NOMO-1 treated with dmso at 0.1 percent for 144 hours (cell line): ENCODE results near the gene BHLHA15.

Source experiments
- DNase-seq: peaks from one replicate; lab custom pipeline; 2025; ENCODE audit not compliant: unreplicated experiment; lab: John Stamatoyannopoulos, UW

Gene BHLHA15

DNA sequence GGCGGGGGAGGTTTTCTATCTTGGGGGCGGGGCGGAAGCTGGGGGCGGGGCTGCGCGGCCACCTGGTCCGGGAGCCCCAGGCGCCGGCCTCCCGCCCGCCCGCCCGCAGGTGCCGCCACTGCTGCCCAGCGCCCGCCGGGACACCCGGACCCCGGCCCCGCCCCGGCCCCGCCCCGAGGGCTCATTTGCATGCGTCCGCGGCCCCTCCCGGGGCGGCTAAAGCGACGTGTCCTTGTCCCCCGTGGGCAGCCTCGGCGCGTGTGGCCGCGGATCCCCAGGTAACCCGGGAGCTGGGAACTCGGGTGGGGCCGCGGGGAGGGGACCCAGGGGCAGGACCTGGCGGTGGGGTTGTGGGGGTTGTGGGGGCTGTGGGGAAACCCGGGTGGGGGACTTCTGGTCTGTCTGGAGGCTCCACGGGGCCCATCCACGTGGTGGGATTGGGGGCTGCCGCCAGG is at the start of gene BHLHA15:
Gene BHLHA15, plus strand, starts transcription at position 219 of the 455 bp plus-strand sequence. CDS start 871 bp downstream, outside the sequence.
- no peak for DNase-seq

DNA sequence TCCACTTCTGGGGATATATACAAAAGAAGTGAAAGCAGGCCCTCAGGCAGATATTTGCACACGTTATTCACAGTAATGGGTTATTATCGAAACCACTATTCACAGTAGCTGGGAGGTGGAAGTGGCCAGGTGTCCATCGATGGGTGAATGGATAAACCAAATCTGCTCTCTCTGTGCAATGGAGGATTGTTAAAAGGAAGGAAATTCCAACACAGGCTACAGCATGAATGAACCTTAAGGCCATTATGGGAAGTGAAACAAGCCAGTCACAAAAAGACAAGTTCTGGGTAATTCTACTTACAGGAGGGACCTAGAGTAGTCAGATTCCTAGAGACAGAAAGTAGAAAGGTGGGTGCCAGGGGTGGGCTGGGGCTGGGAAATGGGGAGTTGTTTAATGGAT is 48.5 kb upstream of the BHLHA15 start:
- DNase-seq, result peak; percentile 72

DNA sequence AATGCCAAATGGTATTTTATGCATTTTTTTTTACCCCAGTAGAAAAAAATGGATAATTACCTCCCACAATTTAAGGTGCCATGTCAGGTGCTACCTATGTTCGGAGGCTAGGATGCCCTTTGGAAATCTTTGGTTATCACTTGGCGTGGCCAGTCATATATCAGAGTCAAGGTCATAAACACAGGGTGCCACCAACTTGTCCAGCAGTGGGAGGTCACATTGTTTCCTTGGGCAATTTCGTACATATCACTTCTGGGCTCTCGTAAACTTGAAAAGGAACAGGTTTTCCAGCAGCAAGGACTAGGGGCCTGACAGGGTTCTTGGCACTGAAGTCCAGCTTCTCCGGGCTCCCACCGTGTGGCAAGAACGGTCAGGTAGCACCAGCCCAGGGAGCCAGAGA is 48.0 kb upstream of the BHLHA15 start:
- no peak for DNase-seq

DNA sequence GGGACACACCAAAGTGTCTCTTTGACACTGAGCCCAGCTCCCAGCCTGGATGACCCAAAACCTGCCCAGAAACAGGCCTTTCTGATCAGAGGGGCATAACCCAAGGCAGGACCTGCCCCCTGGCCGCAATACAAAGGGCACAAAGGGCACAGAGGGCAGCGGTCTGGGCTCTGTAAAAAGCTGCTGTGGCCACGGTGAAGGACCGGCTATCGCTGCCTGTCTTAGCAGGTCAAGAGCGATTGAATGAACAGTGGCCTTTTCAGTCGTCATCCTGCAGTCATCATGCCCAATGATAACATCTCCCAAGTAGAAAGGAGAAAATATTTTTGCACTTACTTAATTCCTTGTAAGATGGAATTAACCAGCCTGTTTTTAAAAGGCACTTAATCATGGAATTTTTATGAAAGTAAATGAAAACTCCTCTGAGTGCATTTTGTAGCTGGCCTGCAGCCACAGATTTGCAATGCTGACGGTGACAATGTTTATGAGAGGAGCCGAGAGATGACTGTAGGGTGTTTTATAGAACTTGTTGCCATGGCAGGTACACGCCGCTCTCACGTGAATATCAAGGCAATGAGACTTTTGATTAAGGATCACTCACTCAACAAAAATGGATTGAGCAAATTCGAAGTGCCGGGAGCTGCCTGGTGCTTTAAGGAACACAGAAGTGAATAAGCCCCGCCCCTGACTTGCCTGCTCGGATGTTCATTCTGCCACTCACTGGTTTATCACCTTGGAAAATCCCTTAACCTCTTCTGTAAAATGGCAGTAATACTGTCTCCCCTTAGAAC is 47.3 kb upstream of the BHLHA15 start:
- no peak for DNase-seq

DNA sequence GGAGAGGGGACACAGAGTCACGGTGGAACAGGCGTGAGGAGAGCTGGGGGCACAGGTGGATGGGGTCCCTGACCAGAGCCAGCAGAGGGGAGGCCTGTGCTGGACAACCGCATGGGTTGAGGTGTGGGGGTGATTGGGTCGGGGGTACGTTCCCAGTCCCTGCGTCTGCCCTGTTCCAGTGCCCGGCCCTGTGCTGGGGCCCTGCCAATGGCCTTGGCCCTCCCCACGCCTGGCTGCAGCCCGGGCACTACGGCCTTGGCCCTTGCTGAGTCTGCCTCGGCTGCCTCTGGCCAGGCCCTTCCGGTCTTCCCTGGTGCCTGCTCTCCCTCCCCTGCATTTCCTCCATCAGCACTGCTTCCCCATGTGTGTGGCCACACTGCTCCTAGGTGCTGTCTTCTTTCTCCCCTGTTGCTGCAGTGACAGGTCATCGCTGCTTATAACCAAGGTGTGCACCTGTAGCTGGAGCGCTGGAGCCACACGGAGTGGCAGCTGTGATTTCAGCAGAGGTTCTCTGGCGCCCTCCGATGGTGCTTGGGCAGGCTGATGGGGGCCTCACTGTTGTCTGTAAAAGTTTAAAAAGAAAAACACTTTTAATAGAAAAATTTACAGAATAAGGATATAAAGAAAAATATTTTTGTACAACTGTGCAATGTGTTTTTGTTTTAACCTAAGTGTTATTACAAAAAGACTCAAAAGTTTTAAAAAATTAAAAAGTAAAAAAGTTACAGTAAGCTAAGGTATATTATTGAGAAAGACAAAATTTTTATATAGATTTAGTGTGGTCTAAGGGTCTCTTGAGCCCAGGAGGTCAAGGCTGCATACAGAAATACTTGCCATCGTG is 45.2 kb upstream of the BHLHA15 start:
- DNase-seq, result no peak

DNA sequence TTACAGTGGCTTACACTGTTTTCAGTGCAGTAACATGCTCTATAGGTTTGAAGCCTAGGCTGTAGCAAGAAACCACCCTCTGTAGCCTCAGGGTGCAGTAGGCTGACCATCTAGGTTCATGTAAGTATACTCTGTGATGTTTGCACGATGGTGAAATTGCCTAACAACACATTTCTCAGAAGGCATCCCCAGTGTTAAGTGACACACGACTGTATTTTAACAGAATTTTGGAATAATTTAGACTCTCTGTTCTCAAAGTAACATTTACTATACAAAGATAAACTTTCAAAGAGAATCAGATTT is 44.6 kb upstream of the BHLHA15 start:
- DNase-seq, result no peak

DNA sequence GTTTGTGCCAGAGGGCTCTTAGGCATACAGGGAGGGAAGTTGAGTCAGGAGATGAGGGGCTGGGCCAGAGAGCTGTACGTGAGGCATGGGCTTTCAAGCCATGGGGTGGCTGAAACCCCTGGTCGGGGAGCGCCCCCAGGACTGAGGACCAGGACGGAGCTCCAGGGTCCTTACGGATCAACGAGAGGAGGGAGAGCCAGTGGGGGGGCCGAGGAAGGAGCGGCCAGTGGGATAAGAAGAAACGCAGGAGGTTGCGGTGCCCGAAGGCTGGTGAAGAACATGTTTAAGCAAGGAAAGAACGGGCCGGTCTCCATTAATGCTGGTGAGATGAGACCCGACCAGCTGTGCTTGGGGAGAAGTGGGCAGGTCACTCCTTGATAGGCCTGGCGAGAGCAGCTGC is 43.6 kb upstream of the BHLHA15 start:
- DNase-seq, result no peak

DNA sequence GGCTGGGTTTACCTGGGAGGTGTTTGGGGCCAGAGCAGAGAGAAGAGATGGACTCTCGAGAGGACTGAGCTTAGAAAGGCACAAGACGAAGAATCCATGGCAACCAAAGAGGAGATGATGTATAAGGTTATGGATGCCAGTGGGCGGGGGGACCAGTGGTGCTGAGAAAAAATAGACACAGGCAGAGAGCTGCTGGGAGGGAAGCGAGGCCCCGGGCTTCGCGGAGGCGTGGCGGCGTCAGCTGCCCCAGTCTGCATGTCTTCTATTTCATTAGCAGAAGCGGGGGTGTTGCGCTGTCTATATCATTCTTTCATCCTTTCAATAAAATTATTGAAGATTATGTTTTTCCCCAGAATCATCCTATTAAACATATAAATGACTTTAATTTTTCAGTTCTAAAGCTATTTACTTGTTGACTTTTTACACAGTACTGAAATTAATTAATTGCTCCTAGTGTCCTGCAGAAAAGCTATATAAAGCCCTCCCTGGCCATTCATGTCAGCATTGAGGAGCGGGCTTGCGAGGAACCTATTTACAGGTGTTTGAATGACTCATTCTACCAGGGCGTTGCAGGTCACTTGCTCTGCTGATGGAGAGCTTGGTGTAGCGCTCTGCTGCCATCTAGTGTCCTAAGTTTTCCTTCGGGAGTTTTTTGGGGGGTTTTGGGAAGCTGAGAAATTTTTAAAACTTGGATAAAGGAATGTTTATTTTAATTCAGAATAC is 42.9 kb upstream of the BHLHA15 start:
- DNase-seq, result peak; percentile 16

DNA sequence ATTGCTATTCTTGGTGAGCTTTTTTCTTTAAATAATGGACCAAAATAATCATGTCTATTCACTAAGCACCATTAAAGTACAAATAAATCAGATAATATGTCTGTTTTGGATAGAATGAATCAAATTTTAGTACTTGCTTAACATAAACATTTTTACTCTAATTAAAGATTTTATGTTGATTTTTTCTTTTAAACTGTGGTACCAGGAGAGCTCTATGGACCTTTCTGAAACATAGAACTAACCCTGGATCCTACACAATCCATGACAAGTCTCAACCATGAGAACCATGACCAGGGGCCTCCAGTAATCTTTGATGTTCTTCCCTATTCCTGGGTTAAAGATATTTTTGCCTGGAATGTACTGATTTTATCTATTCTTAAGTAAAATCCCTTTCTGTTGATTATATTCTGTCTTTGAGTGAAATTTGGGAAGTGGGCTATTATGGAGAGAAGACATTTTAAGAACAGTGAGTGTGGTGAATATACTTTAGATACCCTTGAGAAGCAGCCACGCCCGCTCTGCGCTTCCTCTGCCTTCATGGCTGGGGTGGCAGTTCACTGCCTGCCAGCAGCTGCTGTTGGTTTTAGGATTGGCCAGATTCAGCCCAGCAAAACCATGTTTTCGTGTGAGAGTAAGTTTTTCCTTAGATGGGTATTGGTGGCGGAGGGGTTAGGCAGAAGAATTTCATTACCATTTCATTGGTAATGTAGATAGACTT is 42.2 kb upstream of the BHLHA15 start:
- DNase-seq, result no peak

DNA sequence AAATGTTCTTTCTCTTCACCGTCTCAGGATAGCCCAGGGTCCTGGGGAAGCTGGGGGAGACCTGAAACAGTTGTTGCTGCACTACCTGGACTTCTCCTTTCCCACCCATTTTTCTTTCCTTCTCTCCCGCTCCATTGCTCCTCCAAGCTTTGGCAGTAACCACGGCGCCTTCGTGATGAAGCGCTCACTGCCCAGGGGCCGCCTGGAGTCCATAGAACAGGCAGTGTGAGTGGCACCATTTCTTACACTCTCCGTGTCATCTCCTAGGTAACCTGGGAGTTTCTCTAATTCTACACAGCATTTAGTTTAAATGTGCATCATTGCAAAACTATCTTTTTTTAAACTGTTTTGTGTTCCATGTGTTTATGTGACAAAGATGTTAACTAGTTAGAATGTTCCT is 40.3 kb upstream of the BHLHA15 start:
- no peak for DNase-seq

DNA sequence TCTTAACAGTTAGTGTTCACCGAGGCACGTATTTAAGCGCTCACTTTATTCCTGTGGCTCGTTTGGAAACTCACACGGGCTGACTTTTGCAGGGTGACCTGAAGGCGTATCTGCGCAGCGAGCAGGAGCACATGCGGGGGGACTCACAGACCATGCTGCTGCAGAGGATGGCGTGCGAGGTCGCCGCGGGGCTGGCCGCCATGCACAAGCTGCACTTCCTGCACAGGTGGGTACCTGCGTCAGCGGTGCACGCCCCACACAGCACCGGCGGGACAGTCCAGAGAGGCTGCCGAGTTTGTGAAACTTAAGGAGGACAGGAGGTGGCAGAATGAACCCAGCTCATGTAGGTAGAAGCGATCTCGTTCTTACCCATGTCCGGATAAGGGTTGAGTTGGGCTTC is 39.8 kb upstream of the BHLHA15 start:
- no peak for DNase-seq

DNA sequence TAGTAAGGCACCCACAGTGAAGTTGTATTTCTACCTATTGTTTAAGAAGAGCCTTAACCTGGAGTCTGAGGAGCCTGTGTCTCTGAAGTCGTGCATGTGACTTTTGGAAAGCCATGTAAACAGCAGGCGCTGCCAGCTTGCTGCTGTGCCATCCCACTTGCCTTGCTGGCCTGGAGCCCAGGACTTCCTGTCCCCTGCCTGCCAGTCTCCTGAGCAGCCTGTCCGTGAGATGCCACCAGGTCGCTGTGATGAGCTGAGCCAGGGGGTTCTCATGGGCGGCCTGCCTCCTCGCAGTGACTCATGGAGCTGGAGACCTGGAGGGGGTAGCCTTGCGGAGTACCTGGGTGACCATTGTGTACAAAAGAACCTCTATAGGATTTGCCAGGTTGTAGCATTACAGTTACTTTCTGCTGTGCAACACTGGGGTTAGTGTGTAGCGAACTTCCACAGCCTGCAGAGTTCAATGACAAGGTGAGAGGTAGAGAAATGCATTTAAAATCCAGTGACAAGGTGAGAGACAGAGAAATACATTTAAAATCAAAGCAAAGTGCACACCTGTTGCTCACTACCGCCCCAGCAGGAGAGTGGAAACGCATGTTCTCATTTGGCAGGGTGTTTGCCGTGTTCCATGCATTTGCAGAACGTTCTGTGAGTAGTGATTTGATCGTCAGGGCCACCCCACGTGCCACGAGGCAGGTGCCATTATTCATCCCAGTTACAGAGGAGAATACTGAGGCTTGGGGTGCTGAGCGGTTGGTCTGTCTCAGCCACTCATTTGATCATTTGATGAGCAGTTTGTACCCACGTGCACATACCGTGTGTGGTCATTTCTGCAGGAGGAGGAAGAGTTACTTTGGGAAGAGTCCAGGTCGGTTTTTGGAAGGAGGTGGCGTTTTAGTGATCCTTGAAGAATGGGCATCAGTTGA is 36.6 kb upstream of the BHLHA15 start:
- no peak for DNase-seq

DNA sequence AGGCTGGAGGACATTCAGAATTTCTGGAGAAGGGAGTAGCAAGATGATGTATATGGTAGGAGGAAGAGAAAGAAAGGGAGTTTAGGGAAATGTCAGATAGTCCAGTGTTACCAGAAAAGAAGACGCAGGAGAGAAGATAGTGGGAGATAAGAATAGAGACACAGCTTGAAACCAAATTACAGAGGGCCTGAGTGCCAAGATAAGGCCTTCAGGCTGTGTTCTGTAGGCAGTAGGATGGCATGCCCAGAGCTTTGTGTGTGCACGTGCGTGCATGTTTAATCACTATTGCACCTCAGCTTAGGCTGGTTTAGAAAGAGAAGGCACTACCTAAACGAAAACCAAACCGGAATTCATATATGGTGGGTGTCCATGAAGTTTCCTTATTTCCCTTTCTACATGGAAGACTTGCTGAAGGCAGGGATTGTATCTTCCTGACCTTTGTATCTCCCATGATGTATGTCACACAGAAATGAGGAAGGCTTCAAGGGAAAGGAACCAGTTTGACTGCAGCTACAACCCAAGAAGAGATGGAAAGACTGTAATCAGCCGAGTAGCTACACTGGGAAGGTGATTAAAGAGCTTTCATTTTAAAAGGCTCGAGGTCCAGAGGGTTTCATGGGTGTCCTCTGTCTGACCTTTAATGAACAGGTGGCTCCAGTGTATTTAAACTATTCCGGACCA is 35.8 kb upstream of the BHLHA15 start:
- no peak for DNase-seq

DNA sequence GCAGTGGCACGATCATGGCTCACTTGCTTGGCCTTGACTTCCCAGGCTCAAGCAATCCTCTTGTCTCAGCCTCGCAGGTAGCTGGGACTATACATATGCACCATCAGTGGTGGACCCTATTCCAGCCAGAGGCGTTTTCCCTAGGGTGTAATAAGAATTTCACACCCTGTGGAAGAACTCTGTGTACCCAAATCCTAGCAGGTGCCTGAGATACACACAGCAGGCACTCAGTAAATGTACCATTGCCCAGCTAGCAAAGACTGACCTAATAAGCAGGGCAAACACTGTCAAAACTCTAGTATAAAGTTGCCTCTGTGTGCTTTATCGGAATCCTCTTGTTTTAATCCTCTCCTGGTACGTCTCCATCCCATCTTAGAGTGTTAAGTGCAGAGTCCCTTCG is 33.7 kb upstream of the BHLHA15 start:
- no peak for DNase-seq

DNA sequence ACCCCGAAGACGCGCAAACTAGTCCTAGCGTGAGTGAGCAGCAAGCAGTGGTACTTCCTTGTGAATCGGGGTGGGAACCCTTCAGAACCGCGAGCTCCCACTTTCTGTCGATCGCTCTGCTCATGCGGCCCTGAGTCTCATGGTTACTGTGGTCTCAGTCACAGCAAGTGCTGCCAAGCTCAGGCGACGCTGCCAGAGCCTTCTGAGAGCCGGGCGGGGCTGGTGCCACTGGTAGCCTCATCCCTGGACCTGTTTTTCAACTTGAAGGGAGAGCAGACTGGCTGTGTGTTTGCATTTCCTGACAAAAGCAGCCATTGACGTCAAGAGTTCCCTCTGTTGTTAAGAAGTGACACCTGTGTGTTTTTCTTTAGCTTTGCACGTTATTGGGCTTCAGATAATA is 32.9 kb upstream of the BHLHA15 start:
- DNase-seq, result no peak

DNA sequence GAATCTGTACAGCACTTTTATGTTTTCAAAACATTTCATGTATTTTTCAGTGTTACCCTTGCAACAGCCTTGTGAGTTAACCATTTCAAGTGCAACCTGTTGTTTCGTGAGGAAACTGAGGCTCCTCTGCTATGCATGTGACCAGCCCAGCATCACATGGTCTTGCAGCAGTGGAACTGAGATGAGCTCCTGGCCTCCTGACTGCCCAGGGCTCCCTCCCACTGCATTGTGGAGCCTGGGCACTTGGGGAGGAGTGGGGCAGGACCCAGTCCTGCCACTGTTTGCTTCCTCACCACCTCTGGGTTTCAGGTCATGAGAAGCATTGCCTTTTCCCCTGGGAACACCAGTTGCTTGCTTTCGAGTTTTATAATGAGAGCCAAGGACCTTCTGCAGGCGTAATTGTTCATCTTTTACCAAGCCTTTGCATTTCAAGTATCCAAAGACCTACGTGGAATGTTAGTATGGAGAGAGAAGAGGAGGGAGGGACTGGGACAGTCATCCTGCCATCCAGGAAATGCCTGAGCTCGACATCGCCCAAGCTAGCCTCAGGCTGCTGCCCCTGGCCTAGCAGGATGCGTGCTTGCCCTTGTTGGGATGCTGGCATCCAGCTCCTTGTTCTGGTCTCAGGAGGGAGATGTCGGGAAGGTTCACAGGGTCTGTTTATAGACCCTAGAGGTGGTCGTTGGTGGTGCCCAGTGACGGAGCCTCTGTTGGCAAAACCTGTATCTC is 32.3 kb upstream of the BHLHA15 start:
- DNase-seq, result no peak

DNA sequence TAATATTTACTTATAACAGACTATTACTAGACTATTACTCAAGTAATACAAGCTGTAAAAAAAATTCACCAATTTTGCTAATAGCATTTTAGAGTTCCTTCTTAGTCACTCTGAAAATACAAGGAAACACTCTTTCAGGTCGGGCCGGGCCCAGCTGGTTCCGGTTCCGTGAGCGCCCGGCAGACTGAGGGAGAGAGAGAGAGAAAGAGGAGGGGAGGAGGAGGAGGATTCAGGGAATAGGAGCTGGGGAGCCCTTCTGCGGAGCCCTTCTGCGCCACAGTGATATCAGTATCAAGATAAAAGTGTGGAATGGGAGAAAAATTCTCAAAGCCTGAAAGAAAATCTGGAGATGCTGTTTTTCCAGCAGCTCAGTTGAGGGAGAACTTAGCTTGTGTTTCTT is 30.5 kb upstream of the BHLHA15 start:
- DNase-seq, result no peak

DNA sequence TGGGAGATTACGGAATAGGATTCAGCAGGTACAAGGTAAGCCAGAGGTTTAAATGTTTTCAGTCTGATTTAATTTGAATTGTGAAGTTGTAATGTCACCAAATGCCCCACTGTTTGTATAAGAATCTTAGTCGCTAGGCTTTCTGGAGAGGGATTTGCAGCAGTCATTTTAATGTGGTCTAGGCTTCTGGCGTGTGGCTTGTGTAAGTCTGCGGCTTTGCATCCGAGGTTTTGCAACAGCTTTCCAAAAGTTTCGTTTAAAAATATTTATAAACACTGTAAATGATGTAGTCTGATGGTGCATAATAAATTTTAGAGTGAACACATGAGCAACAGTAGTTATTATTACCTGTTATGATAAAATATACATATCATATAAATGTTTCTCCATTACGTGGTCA is 26.1 kb upstream of the BHLHA15 start:
- peak; percentile 88 for DNase-seq
